ENCODE results near the gene FBXO2.

DNA sequence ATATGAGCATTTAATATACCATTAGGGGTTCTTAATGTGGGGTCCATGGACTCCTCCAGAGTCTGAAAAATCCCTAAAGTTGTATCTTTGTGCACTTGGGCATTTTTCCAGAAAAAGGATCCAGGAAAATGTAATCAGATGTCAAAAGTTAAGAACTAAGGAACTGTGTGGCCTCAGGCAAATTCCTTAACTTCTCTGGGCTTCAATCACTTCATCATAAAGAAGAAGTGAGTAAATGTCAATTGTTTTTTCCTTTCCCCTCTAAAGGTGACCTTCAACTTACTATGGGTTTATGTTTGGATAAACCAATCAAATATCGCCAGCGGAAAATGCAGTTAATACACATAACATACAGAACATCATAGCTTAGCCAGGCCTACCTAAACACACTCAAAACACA, 24.2 kb upstream of the FBXO2 start:
- TF ChIP-seq CTCF (IDR thresholded peaks at IDR 0.05 in 8 of 11, conservative IDR thresholded peaks at IDR 0.05 in 3 of 11) (no peak), POLR2A (IDR thresholded peaks at IDR 0.05) (no peak), POLR2AphosphoS5 (IDR thresholded peaks at IDR 0.05) (no peak)
